GM12878 (cell line): ENCODE measurements around the gene DMRT1.

Source experiments
- EZH2 ChIP-seq: IDR thresholded peaks from 2 replicates; pipeline ENCODE4 v1.6.1; 2012; ENCODE audit warnings: low read depth, mild to moderate bottlenecking, control low read depth, inconsistent platforms, low read length, borderline replicate concordance; ENCODE audit not compliant: control insufficient read depth
- TF ChIP-seq, protein P1 (sequence below), 3 experiments: IDR thresholded peaks in 2 of 3; conservative IDR thresholded peaks in 1 of 3; 2 replicates each; pipeline ENCODE4 v1.5.1; 2011; ENCODE audit warnings: low read depth in 3 of 3, low read length in 3 of 3, mild to moderate bottlenecking in 3 of 3, control low read depth in 2 of 3, moderate library complexity in 2 of 3, inconsistent platforms in 1 of 3, mixed read lengths in 1 of 3; ENCODE audit not compliant: control insufficient read depth in 2 of 3, insufficient read depth in 1 of 3; ENCODE audit errors: extremely low read depth in 1 of 3

- TF ChIP-seq, protein P1, sequence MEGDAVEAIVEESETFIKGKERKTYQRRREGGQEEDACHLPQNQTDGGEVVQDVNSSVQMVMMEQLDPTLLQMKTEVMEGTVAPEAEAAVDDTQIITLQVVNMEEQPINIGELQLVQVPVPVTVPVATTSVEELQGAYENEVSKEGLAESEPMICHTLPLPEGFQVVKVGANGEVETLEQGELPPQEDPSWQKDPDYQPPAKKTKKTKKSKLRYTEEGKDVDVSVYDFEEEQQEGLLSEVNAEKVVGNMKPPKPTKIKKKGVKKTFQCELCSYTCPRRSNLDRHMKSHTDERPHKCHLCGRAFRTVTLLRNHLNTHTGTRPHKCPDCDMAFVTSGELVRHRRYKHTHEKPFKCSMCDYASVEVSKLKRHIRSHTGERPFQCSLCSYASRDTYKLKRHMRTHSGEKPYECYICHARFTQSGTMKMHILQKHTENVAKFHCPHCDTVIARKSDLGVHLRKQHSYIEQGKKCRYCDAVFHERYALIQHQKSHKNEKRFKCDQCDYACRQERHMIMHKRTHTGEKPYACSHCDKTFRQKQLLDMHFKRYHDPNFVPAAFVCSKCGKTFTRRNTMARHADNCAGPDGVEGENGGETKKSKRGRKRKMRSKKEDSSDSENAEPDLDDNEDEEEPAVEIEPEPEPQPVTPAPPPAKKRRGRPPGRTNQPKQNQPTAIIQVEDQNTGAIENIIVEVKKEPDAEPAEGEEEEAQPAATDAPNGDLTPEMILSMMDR (IDR thresholded peaks at IDR 0.05 in 2 of 3, conservative IDR thresholded peaks at IDR 0.05 in 1 of 3; ENCODE audit: control insufficient read depth in 2 of 3, extremely low read depth in 1 of 3, insufficient read depth in 1 of 3, low read depth in 3 of 3, low read length in 3 of 3), result no peak
- TF ChIP-seq EZH2, result no peak
Measured at GRCh38 chr9:1014640-1015039, 173.1 kb downstream of the DMRT1 start.
